GM18499 (cell line): ENCODE data around the gene TPST2.

Source experiments
- ATAC-seq: cut with Tn5 transposase; IDR thresholded peaks from one replicate; pipeline ENCODE4 v1.9.1; 2021; ENCODE audit warnings: moderate number of reproducible peaks; ENCODE audit not compliant: insufficient read depth, unreplicated experiment

The TPST2 gene

DNA sequence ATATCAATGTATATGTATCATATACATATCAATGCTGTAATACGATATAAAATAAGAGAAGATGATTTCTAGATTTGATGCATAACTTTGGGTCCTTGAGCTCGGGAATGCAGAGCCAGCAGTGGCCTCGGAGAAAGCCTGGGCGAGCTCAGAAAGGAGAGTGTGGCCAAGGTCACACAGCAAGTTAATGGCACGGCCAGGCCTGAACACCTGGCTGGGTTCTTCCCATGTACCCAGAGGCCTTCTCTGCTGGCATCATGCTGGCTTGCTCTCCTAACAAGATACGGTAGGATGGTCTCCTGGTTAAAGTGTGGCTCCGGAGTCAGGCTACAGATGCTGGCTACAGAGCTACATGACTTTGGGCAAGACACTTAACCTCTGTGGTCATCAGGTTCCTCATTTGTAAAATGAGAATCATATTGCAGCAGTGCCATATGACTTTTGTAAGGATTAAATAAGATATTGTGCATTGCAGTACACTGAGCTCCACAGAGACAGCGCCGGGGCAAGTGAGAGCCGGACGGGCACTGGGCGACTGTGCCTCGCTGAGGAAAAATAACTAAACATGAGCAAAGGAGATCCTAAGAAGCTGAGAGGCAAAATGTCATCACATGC lies 29.9 kb downstream of the TPST2 start:
- ATAC-seq, result no peak

DNA sequence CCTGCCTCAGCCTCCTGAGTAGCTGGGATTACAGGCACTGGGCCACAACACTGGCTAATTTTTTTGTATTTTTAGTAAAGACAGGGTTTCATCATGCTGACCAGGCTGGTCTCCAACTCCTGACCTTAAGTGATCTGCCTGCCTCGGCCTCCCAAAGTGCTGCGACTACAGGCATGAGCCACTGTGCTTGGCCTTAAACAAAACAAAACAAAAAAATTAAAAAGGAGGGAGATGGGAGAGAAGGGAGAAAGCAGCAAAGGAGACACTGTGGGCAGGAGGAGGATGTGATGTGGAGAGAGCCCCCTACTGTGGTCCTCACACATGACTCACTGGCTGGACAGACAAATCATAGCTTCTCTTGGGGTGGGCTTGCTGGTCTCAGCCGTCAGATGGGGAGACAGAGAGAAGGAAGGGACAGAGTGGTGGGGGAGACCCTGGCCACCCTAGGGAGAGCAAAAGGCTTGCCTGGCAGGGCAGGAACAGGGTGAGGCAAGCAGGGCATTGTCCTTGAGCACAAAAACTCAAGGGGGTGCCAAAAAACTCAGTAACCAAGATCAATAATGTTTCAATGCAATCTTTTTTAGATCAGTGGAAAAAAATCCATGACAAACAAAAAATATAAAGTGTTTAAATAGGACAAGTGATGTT lies 31.6 kb downstream of the TPST2 start:
- no peak for ATAC-seq

DNA sequence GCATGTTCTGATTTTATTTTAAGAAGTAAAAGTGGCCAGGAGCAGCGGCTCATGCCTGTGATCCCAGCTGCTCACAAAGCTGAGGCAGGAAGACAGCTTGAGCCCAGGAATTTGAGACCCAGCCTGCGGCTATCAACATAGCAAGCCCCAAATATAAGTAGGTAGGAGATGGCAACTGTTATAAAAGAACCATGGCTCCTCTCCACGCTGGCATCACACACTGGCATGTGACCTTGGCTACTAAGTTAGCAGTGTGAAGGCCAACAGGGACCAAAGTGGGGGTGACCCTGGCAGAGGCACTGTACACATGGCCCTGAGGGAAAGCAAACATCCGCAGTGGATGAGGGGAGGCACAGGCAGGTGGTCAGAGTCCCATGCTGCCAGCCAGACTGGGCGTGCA lies 33.0 kb downstream of the TPST2 start:
- ATAC-seq, result no peak

DNA sequence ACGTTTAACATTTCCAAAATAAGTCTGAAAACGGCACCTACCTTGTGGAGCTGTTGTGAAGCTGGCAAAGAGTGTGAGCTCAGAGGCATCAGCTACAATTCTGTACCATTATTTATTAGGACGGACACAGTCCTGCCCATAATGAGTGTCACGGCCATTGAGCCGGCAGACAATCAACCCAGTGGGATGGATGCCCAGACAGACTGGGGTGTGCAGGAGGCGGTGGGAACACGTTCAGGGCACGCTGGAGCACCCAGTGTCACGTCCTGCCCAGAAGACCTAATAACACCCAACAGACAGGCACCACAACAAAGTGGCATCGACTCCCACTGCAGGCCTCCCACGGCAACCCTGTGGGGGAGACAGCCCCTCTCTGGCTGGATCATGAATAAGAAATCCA lies 34.5 kb downstream of the TPST2 start:
- ATAC-seq, result no peak

DNA sequence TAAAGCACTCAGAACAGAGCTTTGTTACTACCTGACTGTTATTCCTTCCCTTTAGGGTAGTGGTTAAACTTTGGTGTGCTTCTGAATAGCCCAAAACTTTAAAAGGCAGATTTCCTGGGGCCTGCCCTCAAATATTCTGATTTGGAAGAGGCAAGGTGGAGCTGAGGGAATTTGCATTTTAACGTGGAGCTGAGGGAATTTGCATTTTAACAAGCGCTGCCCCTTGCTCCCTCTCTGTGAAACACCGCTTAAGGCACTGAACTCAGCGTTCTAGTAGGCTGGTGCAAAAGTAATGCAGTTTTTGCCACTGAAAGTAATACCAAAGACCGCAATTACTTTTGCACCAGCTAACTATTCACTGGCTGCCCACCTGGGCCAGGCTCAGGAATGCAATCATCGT lies 35.0 kb downstream of the TPST2 start:
- ATAC-seq, result no peak

DNA sequence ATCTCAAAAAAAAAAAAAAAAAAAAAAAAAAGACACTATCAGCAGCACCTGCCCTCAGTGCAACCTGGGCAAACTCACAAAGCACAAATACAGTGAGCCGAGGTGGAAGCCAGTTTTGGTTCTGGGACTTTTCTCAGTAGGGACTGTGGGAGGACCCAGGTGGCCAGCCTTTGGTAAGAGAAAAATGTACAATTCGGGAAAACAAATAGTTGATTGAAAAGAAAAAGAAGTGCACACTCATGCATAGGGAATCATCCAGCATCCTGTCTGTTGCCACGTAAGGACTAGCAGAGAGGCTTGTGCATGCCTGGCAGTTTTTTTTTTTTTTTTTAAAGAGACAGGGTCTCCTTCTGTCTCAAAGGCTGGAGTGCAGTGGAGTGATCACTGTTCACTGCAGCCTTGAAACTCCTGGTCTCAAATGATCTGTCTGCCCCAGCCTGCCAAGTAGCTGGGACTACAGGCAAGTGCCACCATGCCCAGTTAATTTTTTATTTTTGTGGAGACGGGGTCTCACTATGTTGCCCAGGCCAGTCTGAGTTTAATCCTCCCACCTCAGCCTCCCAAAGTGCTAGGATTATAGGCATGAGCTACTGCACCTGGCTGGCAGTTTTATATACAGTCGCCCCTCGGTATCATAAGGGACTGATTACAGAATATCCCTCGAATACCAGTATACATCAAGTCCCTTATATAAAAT lies 36.7 kb downstream of the TPST2 start:
- ATAC-seq, result no peak

DNA sequence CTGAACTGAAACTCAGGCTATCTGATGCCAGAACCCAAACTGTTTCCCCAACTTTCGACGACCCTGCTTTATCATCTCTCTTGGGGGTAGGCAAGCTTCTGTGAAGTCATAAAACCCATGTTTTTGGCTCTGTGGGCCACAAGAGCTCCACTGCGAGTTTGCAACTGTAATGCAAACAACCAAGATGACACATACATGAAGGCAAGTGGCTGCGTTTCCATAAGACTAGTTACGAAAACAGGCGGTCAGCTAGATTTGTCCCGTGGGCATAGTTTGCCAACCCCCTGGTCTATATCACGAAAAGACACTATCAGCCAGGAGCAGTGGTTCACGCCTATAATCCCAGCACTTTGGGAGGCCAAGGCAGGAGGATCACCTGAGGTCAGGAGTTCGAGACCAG lies 37.5 kb downstream of the TPST2 start:
- ATAC-seq, result no peak

DNA sequence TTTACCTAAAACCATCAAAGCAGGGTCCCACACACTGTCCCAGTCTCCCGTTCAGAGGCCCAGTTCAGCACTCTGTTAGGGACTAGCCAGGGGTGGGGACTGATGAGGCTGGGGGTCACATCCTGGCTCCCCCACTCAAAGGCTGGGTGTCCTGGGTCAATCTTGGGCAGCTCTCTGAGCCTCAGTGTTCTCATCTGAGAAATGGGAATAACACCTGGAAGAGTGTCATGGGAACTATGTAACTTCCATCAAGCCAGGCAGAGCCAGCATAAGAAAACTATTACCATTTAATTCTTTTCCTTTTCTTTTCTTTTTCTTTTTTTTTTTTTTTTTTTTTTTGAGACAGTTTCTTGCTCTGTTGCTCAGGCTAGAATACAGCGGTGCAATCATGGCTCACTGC lies 38.4 kb downstream of the TPST2 start:
- no peak for ATAC-seq

DNA sequence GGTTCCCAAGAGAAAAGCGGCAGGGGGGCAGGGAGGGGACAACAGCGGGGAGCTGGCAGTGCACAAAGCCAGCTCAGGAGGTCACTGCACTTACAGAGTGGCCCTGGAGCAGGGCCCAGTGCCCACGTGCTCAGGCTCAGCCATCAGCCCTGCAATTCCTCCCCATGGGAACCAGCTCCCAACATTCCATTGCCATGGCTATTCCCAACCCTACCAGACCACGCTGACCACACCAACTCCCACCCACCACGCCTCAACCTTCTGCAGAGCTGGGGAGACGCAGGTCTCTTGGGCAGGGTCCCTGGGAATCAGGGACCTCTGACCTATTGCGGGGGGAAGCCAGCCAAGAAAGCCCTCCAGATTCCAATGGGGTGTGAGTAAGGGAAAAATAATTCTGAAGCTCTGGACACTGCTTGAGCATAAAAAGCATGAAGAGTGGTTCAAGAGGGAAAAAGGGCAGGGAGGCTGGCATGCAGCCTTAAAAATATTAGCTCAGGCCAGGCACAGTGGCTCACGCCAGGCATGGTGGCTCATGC lies 39.4 kb downstream of the TPST2 start:
- no peak for ATAC-seq

DNA sequence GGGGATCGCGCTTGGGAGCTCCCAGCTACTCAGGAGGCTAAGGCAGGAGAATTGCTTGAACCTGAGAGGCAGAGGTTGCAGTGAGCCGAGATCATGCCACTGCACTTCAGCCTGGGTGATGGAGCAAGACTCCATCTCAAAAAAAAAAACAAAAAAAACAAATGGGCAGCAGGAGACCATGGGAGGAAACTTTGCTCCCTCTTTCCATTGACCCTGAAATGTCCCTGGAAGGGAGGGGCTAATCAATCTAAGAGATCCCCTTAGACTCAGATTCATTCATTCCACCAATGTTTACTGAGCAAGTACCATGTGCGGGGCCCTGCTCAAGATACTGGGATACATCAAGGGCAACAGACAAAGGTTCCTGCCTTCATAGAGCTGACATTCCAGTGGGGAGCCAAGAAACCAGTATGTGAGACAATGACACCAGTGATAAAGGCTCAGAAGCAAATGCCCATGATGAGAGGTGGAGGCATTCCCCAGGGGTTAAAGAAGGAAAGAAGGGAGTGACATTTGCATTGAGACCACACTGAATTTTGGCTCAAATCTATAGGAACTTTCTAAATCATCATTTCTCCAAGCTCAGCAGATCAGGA lies 39.9 kb downstream of the TPST2 start:
- ATAC-seq, result no peak

DNA sequence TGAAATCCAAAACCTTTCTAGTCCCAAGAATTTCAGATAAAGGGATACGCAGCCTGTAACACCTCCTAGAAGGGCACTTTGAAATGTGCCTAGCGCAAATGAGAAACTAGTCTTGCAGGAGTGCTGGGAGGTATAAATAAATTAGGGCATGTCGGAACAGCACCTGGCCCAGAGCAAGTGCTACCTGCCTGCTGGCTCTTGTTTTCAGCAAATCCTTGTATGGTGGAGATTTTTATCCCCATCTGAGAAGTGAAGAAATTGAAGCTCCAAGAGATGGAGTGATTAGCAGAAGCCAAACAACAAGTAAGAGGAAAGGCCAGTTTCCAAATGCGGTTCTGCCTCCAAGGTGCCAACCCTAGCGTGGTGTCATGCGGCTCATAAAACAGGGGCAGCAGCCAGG lies 40.9 kb downstream of the TPST2 start:
- ATAC-seq, result no peak

DNA sequence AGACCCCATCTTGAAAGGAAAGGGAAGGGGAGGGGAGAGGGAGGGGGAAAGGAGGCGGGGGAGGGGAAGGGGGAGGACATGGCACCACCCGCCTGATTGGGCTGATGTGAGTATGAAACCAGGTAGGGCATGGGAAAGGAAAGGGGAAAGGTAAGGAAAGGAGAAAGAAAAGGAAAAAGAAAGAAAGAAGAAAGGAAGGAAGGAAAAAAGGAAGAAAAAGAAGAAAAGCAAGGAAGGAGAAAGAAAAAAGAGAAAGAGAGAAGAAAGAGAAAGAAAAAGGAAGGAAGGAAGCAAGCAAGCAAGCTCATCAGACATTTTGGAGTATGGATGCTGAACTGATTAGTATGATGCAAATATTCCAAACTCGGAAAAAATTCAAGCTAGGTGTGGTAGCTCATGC lies 41.6 kb downstream of the TPST2 start:
- ATAC-seq, result no peak

DNA sequence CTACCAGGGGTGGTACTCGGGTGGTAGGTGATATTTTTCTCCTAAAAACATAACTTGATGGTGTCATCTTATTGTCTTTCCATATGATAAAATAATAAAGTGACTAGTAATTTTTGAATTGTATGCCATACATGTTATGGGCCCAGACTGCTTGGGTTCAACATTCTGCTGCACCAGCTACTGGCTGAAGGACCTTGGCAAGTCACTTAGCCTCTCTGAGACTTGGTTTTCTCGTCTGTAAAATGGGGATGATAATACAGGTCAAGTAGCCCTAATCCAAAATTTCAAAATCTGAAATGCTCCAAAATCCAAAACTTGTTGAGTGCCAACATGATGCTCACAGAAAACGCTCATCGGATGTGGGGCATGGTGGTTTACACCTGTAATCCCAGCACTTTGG lies 42.1 kb downstream of the TPST2 start:
- no peak for ATAC-seq

DNA sequence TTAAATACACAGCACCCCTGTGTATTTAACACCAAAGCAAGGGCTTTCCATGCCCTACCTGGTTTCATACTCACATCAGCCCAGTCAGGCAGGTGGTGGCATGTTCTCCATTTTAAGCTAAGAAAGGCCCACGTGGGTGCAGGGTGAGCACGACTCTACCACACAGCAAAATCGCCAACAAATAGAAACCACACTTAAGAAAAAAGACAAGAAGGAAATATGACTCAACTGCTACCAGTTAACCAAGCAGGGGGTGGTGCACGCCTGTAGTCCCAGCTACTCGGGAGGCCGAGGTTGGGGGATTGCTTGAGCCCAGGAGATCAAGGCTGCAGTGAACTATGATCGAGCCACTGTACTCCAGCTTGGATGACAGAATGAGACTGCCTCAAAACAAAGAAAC lies 42.5 kb downstream of the TPST2 start:
- ATAC-seq, result no peak

DNA sequence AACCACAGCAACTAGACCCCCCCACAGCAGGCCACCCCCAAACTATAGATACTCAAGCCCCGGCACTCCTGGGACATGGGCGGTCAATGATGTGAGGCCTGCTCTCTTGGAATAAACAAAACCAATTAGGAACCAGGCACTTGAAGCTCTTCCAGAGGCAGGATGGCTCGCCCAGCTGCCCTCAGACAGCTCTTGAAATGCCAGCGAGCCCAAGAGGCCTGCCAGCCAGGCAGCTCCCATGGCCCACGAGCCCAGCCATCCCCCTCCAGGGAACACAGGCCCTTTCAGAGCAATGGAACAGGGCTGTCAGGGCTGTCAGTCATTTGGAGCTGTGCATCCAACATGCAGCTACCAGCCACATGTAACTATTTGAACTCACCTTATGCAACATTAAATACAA lies 43.6 kb downstream of the TPST2 start:
- no peak for ATAC-seq

DNA sequence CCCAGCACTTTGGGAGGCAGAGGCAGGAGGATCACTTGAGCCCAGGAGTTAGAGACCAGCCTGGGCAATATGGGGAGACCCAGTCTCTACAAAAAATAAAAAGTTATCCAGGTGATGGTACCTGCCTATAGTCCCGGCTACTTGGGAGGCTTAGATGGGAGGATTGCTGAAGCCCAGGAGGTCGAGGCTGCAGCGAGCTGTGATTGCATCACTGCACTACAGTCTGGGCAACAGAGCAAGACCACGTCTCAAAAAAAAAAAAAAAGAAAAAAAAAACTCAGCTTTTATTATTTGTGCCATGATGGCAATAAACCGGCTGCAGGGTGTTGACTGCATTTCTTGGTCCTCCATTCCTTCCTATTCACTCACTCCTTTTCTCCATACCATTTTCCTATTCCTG lies 44.1 kb downstream of the TPST2 start:
- no peak for ATAC-seq

DNA sequence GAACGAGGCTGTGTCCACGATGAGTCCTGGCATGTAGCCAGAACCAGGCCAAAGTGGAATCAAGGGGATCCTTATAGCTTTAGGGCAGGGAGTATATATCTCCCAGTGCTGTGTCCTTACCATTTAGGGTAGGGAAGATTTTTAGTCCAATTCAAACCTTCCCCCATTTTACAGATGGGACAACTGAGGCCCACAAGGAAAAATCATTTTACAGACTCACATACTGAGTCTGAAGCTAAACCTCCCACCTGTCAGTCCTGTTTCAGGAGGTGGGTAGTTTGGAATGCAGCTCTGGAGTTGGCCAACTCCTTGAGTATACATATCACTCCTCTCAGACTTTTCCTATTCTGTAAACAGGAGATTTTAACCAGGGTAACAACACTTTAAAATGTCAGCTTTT lies 44.5 kb downstream of the TPST2 start:
- no peak for ATAC-seq

DNA sequence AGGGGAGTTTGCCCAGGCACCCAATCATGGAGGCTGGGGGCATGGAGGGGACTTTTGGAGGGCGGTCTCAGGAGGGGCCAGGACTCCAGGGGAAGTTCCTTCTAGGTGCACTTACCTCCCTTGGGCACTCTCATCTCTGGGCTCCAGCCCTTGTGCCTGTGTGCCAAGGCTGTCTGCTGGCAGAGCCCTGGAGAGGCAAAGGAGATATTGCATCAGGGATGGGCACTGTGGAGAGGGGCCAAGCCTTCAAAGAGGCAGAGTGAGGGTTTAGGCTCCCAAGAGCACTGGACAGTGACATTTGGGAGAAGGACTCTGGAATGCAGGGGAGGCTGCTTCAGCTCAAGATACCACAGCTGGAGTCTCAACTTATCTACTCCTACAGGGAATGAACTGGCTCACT lies 45.4 kb downstream of the TPST2 start:
- ATAC-seq, result no peak

DNA sequence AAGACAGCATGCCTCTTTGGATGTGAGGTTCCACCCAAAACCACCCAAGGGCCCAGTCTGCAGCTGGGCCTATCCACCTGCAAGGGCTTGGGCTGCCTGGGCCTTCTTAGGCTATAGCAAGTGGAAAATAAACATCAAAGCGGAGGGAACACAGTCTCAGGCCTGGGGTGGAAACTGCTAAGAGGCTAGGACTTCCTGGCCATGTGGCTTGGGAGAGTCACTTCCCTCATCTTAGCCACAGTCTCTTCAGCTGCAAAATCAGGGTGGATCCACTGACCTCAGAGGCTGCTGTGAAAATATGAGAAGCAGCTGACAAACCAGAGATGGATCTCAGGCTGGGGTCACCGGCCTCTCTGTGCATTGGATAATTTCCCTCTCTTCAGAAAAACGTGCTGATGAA lies 47.1 kb downstream of the TPST2 start:
- no peak for ATAC-seq

DNA sequence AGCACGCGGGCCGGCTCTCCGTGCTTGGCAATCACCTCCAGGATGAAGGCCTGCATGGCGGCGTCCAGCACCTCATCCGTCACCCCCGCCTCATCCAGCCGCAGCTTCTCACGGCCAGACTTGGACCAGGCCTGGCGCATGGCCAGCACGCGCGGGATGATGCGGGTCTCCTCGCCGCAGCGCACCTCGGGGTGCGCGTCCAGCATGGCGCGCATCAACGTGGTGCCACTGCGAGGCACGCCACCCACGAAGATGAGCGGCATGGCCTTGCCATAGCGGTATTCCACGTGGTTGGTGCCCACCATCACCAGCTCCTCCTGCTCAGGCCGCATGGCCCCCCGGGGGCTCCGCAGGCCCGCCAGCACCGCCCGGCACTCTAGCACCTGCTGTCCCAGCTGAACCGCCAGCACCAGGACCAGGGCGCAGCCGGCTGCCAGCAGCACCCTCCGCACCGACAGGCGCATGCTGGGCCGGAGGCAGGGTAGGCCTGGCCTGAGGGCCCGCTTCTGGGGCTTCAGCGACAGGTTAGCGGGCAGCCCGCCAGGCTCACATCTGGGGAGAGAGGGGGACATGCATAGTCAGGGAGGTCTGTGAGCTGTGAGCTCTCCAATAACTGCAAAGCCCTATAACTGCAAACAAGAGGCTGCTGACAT lies 48.6 kb downstream of the TPST2 start:
- no peak for ATAC-seq

DNA sequence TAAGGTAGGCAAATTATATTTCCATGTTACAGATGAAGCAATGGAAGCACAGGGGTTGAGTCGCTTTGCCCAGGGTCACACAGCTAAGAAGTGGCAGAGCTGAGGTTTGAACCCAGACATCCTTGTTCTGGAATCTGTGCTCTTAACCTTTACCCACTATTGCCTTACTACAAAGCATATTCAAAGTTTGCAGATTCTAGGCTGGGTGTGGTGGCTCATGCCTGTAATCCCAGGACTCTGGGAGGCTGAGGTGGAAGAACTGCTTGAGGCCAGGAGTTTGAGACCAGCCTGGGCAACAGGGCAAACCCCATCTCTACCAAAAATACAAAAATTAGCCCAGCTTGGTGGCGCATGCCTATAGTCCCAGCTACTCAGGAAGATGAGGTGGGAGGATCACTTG lies 49.8 kb downstream of the TPST2 start:
- no peak for ATAC-seq
